ENCODE data around the gene DENND1A. TPM values are rescaled to one million over a fixed set of nuclear protein-coding genes. Genes with fewer than 3 reads are reported as not detected.

DENND1A gene
- total RNA-seq, 1 experiment from 2014 or later: 23.5 TPM

- ATAC-seq (no peak), DNase-seq (ENCODE audit: low spot score) (no peak)
- Mint-ChIP-seq H3K4me3 (no peak overlapping the region), H3K27me3 (ENCODE audit: low read depth) (peaks cover 5% of the 10 kb centered on the region), H3K4me1 (peaks cover 57% of the 10 kb centered on the region), H3K36me3 (peaks cover 15% of the 10 kb centered on the region), H3K9me3 (peaks cover 10% of the 10 kb centered on the region), H3K27ac (no peak overlapping the region)
- ChIA-PET POLR2A (no interaction called here), CTCF (interaction anchor here (1.4 kb wide), 1 partner anchor 34 kb away, joined by 4 read pairs; no protein-coding TSS in a partner anchor)
- no peak for TF ChIP-seq TEAD1 (CRISPR knock-in tag; IDR thresholded peaks at IDR 0.05)
These were observed 3.0 kb downstream of the DENND1A start for GRCh38 chr9:123926941-123927340.

GRCh38 chr9:123925819-123926218 lies 4.1 kb downstream of the DENND1A start:
- ChIA-PET CTCF (no interaction called here), POLR2A (no interaction called here)
- peak overlapping the region; percentile 39 for H3K27ac Mint-ChIP-seq

DNA sequence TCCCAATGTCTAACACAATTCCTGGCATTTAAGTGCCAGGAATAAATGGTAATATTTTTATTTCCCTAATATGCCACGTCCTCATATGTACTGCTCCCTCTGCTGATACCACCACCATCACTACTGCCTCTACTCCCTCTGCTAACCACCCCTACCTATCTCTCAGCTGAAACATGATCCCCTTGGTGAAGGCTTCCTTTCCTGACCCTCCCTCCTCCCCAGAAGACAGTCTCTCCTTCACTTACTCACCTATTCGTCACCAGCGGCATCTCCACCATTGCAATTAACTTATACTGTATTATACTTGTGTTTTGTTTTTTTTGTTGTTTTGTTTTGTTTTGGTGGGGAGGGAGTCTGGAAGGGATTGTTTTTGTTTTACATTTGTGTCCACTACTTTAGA lies 4.8 kb downstream of the DENND1A start:
- DNase-seq (ENCODE audit: low spot score): no peak
- no peak for TF ChIP-seq TP53 (CRISPR knock-in tag; IDR thresholded peaks at IDR 0.05)
- no peak for TF ChIP-seq TEAD4 (CRISPR knock-in tag; IDR thresholded peaks at IDR 0.05)
- Mint-ChIP-seq H3K4me3 (no peak overlapping the region), H3K27me3 (ENCODE audit: low read depth) (no peaks in the 10 kb centered on the region), H3K9me3 (peaks cover 10% of the 10 kb centered on the region), H3K36me3 (peaks cover 18% of the 10 kb centered on the region), H3K27ac (peak overlapping the region; percentile 1; the same call in 1 of the 2 replicates), H3K4me1 (peaks cover 49% of the 10 kb centered on the region)
- ChIA-PET CTCF (no interaction called here), POLR2A (no interaction called here)
- ATAC-seq: peak; percentile 70

More at GRCh38 chr9:123925819-123926218, 4.1 kb downstream of the DENND1A start:
- H3K27me3 Mint-ChIP-seq (ENCODE audit: low read depth): peaks cover 4% of the 10 kb centered on the region; the same call in 1 of the 2 replicates
- ATAC-seq (no peak), DNase-seq (ENCODE audit: low spot score) (no peak)
- H3K4me3 Mint-ChIP-seq: no peak overlapping the region
- peaks cover 10% of the 10 kb centered on the region for H3K9me3 Mint-ChIP-seq
- H3K36me3 Mint-ChIP-seq: peaks cover 16% of the 10 kb centered on the region
- H3K4me1 Mint-ChIP-seq: peaks cover 56% of the 10 kb centered on the region
- no peak for TF ChIP-seq AFF4 (CRISPR knock-in tag; IDR thresholded peaks at IDR 0.05; ENCODE audit: borderline replicate concordance)
- TF ChIP-seq GRHL2 (CRISPR knock-in tag; IDR thresholded peaks at IDR 0.05; ENCODE audit: insufficient replicate concordance, severe bottlenecking): no peak
- TF ChIP-seq SMAD3 (CRISPR knock-in tag; IDR thresholded peaks at IDR 0.05; ENCODE audit: borderline replicate concordance): no peak

DNA sequence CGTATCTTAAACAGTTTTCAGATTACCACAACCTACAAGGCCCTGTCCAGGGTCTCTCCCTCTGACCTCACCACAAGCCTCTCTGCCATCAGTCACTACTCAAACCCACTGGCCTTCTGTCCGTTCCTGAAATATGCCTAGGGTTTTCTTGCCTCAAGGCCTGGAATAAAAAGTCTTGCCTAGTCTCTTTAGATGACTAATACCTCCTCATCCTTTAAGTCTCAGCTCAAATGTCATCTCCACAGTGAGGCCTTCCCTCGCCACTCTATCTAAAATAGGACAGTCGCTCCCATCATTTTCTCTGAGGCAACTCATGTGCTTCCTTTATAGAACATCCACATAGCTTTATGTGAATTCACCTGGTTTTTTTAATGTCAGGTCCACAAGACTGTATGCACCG lies 5.2 kb downstream of the DENND1A start:
- Mint-ChIP-seq H3K9me3 (peaks cover 10% of the 10 kb centered on the region), H3K27me3 (ENCODE audit: low read depth) (no peaks in the 10 kb centered on the region), H3K27ac (no peak overlapping the region), H3K4me3 (no peak overlapping the region), H3K4me1 (peaks cover 49% of the 10 kb centered on the region), H3K36me3 (peaks cover 18% of the 10 kb centered on the region)
- DNase-seq (ENCODE audit: low spot score): no peak
- no peak for TF ChIP-seq FOXJ3 (CRISPR knock-in tag; IDR thresholded peaks at IDR 0.05; ENCODE audit: borderline replicate concordance)
- no peak for TF ChIP-seq ATF6 (CRISPR knock-in tag; IDR thresholded peaks at IDR 0.05)
- TF ChIP-seq ETV6 (CRISPR knock-in tag; IDR thresholded peaks at IDR 0.05): no peak
- no peak for TF ChIP-seq RORB (CRISPR knock-in tag; IDR thresholded peaks at IDR 0.05)
- TF ChIP-seq, protein P1, sequence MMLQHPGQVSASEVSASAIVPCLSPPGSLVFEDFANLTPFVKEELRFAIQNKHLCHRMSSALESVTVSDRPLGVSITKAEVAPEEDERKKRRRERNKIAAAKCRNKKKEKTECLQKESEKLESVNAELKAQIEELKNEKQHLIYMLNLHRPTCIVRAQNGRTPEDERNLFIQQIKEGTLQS (CRISPR knock-in tag; conservative IDR thresholded peaks at IDR 0.05): no peak
- TF ChIP-seq ZBTB21 (CRISPR knock-in tag; IDR thresholded peaks at IDR 0.05; ENCODE audit: borderline replicate concordance): no peak
- TF ChIP-seq NR2C2 (CRISPR knock-in tag; IDR thresholded peaks at IDR 0.05): no peak
- no peak for TF ChIP-seq HMGA2 (CRISPR knock-in tag; IDR thresholded peaks at IDR 0.05)
- no peak for ATAC-seq
- CTCF ChIA-PET: no interaction called here
- POLR2A ChIA-PET: no interaction called here
